GM19463 (cell line): ENCODE data around the gene LOC101059915.

ENCODE experiments used
- ATAC-seq: cut with Tn5 transposase; IDR thresholded peaks from one replicate; pipeline ENCODE4 v1.9.1; 2021; ENCODE audit warnings: mild to moderate bottlenecking, moderate library complexity; ENCODE audit not compliant: unreplicated experiment

Gene LOC101059915

GRCh38 chrX:71667328-71668247, at the start of gene LOC101059915:
LOC101059915 (plus strand) TSS chrX:71667546.
- no peak for ATAC-seq

GRCh38 chrX:71617742-71618141, 49.6 kb upstream of the LOC101059915 start:
- no peak for ATAC-seq

- peak; percentile 62 for ATAC-seq
Measured at GRCh38 chrX:71618303-71618721, 49.0 kb upstream of the LOC101059915 start, which contains the start of gene CXCR3. CXCR3 (minus strand) TSS chrX:71618511; CDS start chrX:71618449, 62 bp downstream.

GRCh38 chrX:71618787-71619186, 48.6 kb upstream of the LOC101059915 start:
- no peak for ATAC-seq

- no peak for ATAC-seq
Measured at GRCh38 chrX:71619193-71619592, 48.2 kb upstream of the LOC101059915 start.

- ATAC-seq = no peak
Measured at GRCh38 chrX:71619986-71620385, 47.4 kb upstream of the LOC101059915 start.

GRCh38 chrX:71621603-71622002, 45.7 kb upstream of the LOC101059915 start:
- no peak for ATAC-seq

GRCh38 chrX:71622032-71622575, 45.2 kb upstream of the LOC101059915 start:
- ATAC-seq = no peak

- peak; percentile 40 for ATAC-seq
Measured at GRCh38 chrX:71622576-71623450, 44.5 kb upstream of the LOC101059915 start.

- no peak for ATAC-seq
Measured at GRCh38 chrX:71623714-71624113, 43.6 kb upstream of the LOC101059915 start.

GRCh38 chrX:71625471-71625870, 41.9 kb upstream of the LOC101059915 start:
- ATAC-seq = no peak

GRCh38 chrX:71626576-71626975, 40.8 kb upstream of the LOC101059915 start:
- no peak for ATAC-seq

- ATAC-seq = no peak
Measured at GRCh38 chrX:71627588-71628404, 39.5 kb upstream of the LOC101059915 start.

- ATAC-seq = peak; percentile 53
Measured at GRCh38 chrX:71629467-71629866, 37.9 kb upstream of the LOC101059915 start.

- ATAC-seq = peak; percentile 53
Measured at GRCh38 chrX:71632923-71633657, 34.3 kb upstream of the LOC101059915 start.

GRCh38 chrX:71634366-71634765, 33.0 kb upstream of the LOC101059915 start:
- no peak for ATAC-seq

GRCh38 chrX:71636438-71637252, 30.7 kb upstream of the LOC101059915 start:
- ATAC-seq = peak; percentile 37

- ATAC-seq = no peak
Measured at GRCh38 chrX:71637253-71637618, 30.1 kb upstream of the LOC101059915 start.

GRCh38 chrX:71637848-71638247, 29.5 kb upstream of the LOC101059915 start:
- peak; percentile 34 for ATAC-seq
